Mucosa of stomach (tissue), 1 donor: ENCODE results near the gene RAI1.

Source experiments
- H3K27me3 ChIP-seq: one replicate; pipeline ENCODE4 v1.7.0; 2013; ENCODE audit warnings: mild to moderate bottlenecking, low read length; ENCODE audit not compliant: control insufficient read depth, insufficient read depth
- H3K36me3 ChIP-seq: one replicate; pipeline ENCODE4 v1.7.0; 2013; ENCODE audit warnings: low read length; ENCODE audit not compliant: control insufficient read depth, insufficient read depth
- H3K4me1 ChIP-seq: one replicate; pipeline ENCODE4 v1.7.0; 2013; ENCODE audit warnings: mild to moderate bottlenecking, low read length; ENCODE audit not compliant: control insufficient read depth, insufficient read depth
- H3K4me3 ChIP-seq: one replicate; pipeline ENCODE4 v1.7.0; 2013; ENCODE audit warnings: low read length
- H3K9ac ChIP-seq: one replicate; pipeline ENCODE4 v1.7.0; 2013; ENCODE audit warnings: mild to moderate bottlenecking, low read length, moderate library complexity
- H3K9me3 ChIP-seq: one replicate; pipeline ENCODE4 v1.7.0; 2013; ENCODE audit warnings: mild to moderate bottlenecking, low read length, moderate library complexity; ENCODE audit not compliant: control insufficient read depth
- donor health status: Pancreatic carcinoma.

The RAI1 gene

GRCh38 chr17:17760872-17761550 lies 79.8 kb downstream of the RAI1 start:
- Histone ChIP-seq H3K9me3 (no peaks in the 10 kb centered on the region), H3K27me3 (no peaks in the 10 kb centered on the region), H3K4me3 (no peak overlapping the region), H3K9ac (no peak overlapping the region), H3K36me3 (no peaks in the 10 kb centered on the region), H3K4me1 (peaks cover 1% of the 10 kb centered on the region)

- Histone ChIP-seq H3K9me3 (no peaks in the 10 kb centered on the region), H3K4me1 (peaks cover 11% of the 10 kb centered on the region), H3K36me3 (no peaks in the 10 kb centered on the region), H3K9ac (no peak overlapping the region), H3K27me3 (no peaks in the 10 kb centered on the region), H3K4me3 (no peak overlapping the region)
Measured at GRCh38 chr17:17761894-17762743, 80.9 kb downstream of the RAI1 start.

- Histone ChIP-seq H3K4me3 (no peak overlapping the region), H3K36me3 (no peaks in the 10 kb centered on the region), H3K27me3 (no peaks in the 10 kb centered on the region), H3K9me3 (no peaks in the 10 kb centered on the region), H3K4me1 (peaks cover 13% of the 10 kb centered on the region), H3K9ac (no peak overlapping the region)
Measured at GRCh38 chr17:17762744-17763105, 81.5 kb downstream of the RAI1 start.

- Histone ChIP-seq H3K4me3 (no peak overlapping the region), H3K4me1 (peaks cover 13% of the 10 kb centered on the region), H3K36me3 (no peaks in the 10 kb centered on the region), H3K9ac (no peak overlapping the region), H3K27me3 (no peaks in the 10 kb centered on the region), H3K9me3 (no peaks in the 10 kb centered on the region)
Measured at GRCh38 chr17:17763136-17763535, 81.9 kb downstream of the RAI1 start.

- H3K9me3 ChIP-seq = no peaks in the 10 kb centered on the region
- H3K27me3 ChIP-seq = no peaks in the 10 kb centered on the region
- H3K4me1 ChIP-seq = peaks cover 13% of the 10 kb centered on the region
- H3K4me3 ChIP-seq = no peak overlapping the region
- H3K9ac ChIP-seq = no peak overlapping the region
- H3K36me3 ChIP-seq = no peaks in the 10 kb centered on the region
Measured at GRCh38 chr17:17763734-17764133, 82.5 kb downstream of the RAI1 start.

GRCh38 chr17:17765359-17766076 lies 84.3 kb downstream of the RAI1 start:
- Histone ChIP-seq H3K9ac (no peak overlapping the region), H3K36me3 (no peaks in the 10 kb centered on the region), H3K4me3 (no peak overlapping the region), H3K4me1 (peaks cover 13% of the 10 kb centered on the region), H3K27me3 (no peaks in the 10 kb centered on the region), H3K9me3 (no peaks in the 10 kb centered on the region)

GRCh38 chr17:17766077-17766743 lies 85.0 kb downstream of the RAI1 start:
- Histone ChIP-seq H3K4me1 (peaks cover 13% of the 10 kb centered on the region), H3K4me3 (no peak overlapping the region), H3K27me3 (no peaks in the 10 kb centered on the region), H3K9ac (no peak overlapping the region), H3K36me3 (no peaks in the 10 kb centered on the region), H3K9me3 (no peaks in the 10 kb centered on the region)

- no peaks in the 10 kb centered on the region for H3K36me3 ChIP-seq
- no peaks in the 10 kb centered on the region for H3K27me3 ChIP-seq
- H3K9me3 ChIP-seq = no peaks in the 10 kb centered on the region
- peaks cover 13% of the 10 kb centered on the region for H3K4me1 ChIP-seq
- H3K9ac ChIP-seq = no peak overlapping the region
- H3K4me3 ChIP-seq = no peak overlapping the region
Measured at GRCh38 chr17:17766744-17767120, 85.5 kb downstream of the RAI1 start.

GRCh38 chr17:17767154-17767869 lies 86.1 kb downstream of the RAI1 start:
- no peak overlapping the region for H3K9ac ChIP-seq
- no peak overlapping the region for H3K4me3 ChIP-seq
- no peaks in the 10 kb centered on the region for H3K27me3 ChIP-seq
- H3K9me3 ChIP-seq = no peaks in the 10 kb centered on the region
- H3K4me1 ChIP-seq = peaks cover 13% of the 10 kb centered on the region
- no peaks in the 10 kb centered on the region for H3K36me3 ChIP-seq

- Histone ChIP-seq H3K4me1 (peaks cover 13% of the 10 kb centered on the region), H3K27me3 (no peaks in the 10 kb centered on the region), H3K4me3 (no peak overlapping the region), H3K9me3 (no peaks in the 10 kb centered on the region), H3K9ac (no peak overlapping the region), H3K36me3 (no peaks in the 10 kb centered on the region)
Measured at GRCh38 chr17:17767887-17768418, 86.7 kb downstream of the RAI1 start.

GRCh38 chr17:17768424-17769088 lies 87.3 kb downstream of the RAI1 start:
- no peaks in the 10 kb centered on the region for H3K9me3 ChIP-seq
- H3K27me3 ChIP-seq = no peaks in the 10 kb centered on the region
- peaks cover 13% of the 10 kb centered on the region for H3K4me1 ChIP-seq
- H3K4me3 ChIP-seq = no peak overlapping the region
- H3K36me3 ChIP-seq = no peaks in the 10 kb centered on the region
- peak overlapping the region; percentile 20 for H3K9ac ChIP-seq
